Right atrium auricular region (tissue), 2 donors: ENCODE results near the gene CTAGE4. TPM values are rescaled to one million over a fixed set of nuclear protein-coding genes. Genes with fewer than 3 reads are reported as not detected.
"Not testable (repeated sequence)": the region's sequence is repeated elsewhere in the genome, so short reads cannot be mapped to it uniquely, and the experiment has no call there.

Experiments
- DNase-seq: peaks from one replicate; pipeline ENCODE4 v3.0.0-alpha.2; 2019; ENCODE audit warnings: low spot score
- H3K27ac ChIP-seq, 2 donors: fragments of 200-600 bp; sonication (generic); 1 replicate in 1 of 2; 2 replicates in 1 of 2; pipeline ENCODE4 v1.5.1; 2016 to 2019
- H3K27me3 ChIP-seq, 2 donors: fragments of 200-600 bp; sonication (generic); one replicate each; pipeline versions ENCODE4 v1.5.1 to v1.6.0; 2017 to 2019
- H3K36me3 ChIP-seq: fragments of 200-600 bp; sonication (generic); one replicate; pipeline ENCODE4 v1.5.1; 2016
- H3K4me1 ChIP-seq, 2 donors: fragments of 200-600 bp; sonication (generic); one replicate each; pipeline versions ENCODE4 v1.5.1 to v1.6.0; 2017 to 2019
- H3K4me3 ChIP-seq, 2 donors: fragments of 200-600 bp; sonication (generic); 1 replicate in 1 of 2; 2 replicates in 1 of 2; pipeline ENCODE4 v1.5.1; 2017 to 2019; ENCODE audit warnings: mild to moderate bottlenecking in 1 of 2, moderate library complexity in 1 of 2
- H3K9me3 ChIP-seq, 2 donors: fragments of 200-600 bp; sonication (generic); one replicate each; pipeline ENCODE4 v1.5.1; 2019
- CTCF ChIP-seq, 2 donors: fragments of 200-600 bp; sonication (generic); IDR thresholded peaks; one replicate each; pipeline ENCODE4 v1.5.1; 2019; ENCODE audit warnings: antibody characterized with exemption in 2 of 2
- total RNA-seq, 2 donors: library from RNA; depleted of rRNA; stranded (reverse); fragments of >200 nt; gene quantifications; one replicate each; pipeline ENCODE4 v1.1.0, GENCODE V29; 2016

The CTAGE4 gene
- total RNA-seq, 2 donors from 2014 or later, result 0.59 to 0.90 TPM

DNA sequence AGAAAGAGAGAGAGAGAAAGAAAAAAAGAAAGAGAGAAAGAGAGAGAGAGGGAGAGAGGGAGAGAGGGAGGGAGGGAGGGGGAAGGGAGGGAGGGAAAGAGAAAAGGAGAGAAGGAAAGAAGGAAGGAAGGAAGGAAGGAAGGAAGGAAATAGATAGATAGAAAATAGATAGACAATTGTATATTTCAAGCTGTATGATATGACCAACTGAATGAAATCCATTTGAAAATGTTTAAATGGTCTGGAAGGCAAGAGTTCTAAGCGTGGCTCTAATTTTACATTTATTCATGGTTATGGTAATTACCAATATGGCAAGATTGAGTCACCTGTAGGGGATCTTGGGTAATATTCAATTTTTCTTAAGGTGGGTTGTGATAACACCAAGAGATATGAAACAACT is 24.4 kb upstream of the CTAGE4 start:
- H3K4me1 ChIP-seq, result no peaks in the 10 kb centered on the region
- no peaks in the 10 kb centered on the region for H3K36me3 ChIP-seq
- H3K27ac ChIP-seq, result no peak overlapping the region
- no peak overlapping the region for H3K4me3 ChIP-seq
- no peaks in the 10 kb centered on the region for H3K27me3 ChIP-seq
- TF ChIP-seq CTCF (IDR thresholded peaks at IDR 0.05), result no peak
- no peak for DNase-seq
- H3K9me3 ChIP-seq, result no peaks in the 10 kb centered on the region

DNA sequence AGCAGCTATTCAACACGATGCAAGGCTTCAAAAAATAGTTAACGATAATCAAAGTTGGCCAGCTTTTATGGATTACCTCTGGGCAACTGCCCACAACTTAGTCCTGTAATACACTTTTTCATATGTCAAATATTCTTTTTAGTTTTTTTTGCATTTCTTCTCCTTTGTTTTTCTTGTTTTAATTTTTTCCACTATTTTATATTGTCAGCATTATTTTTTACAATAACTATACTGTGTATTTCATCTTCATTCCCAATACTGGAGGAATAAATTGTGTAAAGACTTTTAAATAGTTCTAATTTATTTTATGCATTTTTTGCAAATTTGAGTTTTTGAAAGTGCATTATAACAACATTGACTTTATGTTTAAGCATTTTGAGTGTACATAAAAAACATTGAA is 18.5 kb upstream of the CTAGE4 start:
- Histone ChIP-seq H3K4me1 (no peaks in the 10 kb centered on the region), H3K4me3 (no peak overlapping the region), H3K27me3 (no peaks in the 10 kb centered on the region), H3K27ac (no peak overlapping the region), H3K36me3 (no peaks in the 10 kb centered on the region), H3K9me3 (no peaks in the 10 kb centered on the region)
- no peak for DNase-seq
- no peak for TF ChIP-seq CTCF (IDR thresholded peaks at IDR 0.05)

GRCh38 chr7:144171594-144172350 is 11.5 kb upstream of the CTAGE4 start:
- H3K36me3 ChIP-seq, DNase-seq, H3K27me3 ChIP-seq, H3K4me3 ChIP-seq, H3K9me3 ChIP-seq, H3K27ac ChIP-seq, H3K4me1 ChIP-seq: not testable (repeated sequence)

DNA sequence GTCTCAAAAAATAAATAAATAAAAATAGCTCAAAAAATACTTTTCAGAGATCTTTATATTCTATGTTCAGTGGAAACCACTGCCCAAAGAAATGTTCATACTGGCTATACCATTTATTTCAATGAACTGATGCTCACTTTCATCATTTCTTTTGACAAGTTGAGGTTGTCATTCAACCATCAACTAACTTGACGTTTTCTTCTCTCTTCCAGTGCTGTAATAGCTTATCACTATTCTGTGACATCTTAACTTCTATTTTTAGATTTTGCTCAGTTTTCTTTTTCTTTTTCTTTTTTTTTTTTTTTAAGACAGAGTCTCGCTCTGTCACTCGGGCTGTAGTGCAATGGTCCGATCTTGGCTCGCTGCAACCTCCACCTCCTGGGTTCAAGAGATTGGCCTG is 8.7 kb upstream of the CTAGE4 start:
- Histone ChIP-seq H3K9me3 (no peaks in the 10 kb centered on the region), H3K36me3 (no peaks in the 10 kb centered on the region), H3K4me1 (no peaks in the 10 kb centered on the region), H3K27ac (no peak overlapping the region), H3K27me3 (no peaks in the 10 kb centered on the region), H3K4me3 (no peak overlapping the region)
- TF ChIP-seq CTCF (IDR thresholded peaks at IDR 0.05), result no peak
- DNase-seq, result no peak

- not testable (repeated sequence) for DNase-seq, H3K36me3 ChIP-seq, H3K27me3 ChIP-seq, H3K9me3 ChIP-seq, H3K27ac ChIP-seq, H3K4me1 ChIP-seq, H3K4me3 ChIP-seq
- peak in 1 of 2 donors; percentile 55 for TF ChIP-seq CTCF (IDR thresholded peaks at IDR 0.05)
Observed at GRCh38 chr7:144178380-144179164, 4.7 kb upstream of the CTAGE4 start.

DNA sequence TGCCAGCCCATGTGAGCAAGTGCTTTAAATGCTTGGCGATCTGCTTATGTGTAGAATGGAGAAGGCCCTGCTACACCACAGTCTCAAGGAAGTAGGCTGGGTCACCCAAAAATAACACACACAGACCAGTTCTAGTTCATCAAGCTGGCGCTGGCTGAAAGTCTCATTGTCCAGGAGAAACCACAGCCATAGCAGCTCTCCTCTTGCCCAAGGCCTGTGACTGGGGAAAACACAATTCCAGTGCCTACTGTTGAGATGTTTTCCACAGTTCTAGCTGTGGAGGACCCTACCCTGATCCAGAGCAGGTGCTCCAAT is 4.1 kb upstream of the CTAGE4 start:
- H3K27ac ChIP-seq, H3K27me3 ChIP-seq: not testable (repeated sequence)

DNA sequence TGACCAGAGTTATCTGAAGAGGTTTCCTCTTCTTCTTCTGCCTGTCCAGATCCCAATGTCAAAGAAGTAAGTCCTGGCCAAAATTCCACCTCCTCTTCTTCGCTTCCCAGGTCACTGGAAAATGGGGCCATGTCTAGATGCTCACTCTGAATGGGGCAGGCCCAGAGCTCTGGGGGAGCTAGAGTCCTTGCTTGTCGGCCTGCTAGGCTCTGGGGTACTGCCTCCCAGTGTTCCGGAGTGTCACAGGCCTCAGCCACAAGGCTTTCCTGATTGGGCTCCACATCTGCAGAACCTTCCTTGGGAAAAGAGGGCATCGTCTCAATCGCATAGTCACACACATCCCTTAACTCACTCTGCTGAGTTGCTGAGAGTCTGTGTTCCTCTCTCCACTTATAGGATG is 4.6 kb downstream of the CTAGE4 start:
- H3K27ac ChIP-seq, DNase-seq, H3K9me3 ChIP-seq, H3K27me3 ChIP-seq, H3K4me1 ChIP-seq, H3K36me3 ChIP-seq, H3K4me3 ChIP-seq: not testable (repeated sequence)

More for the DNA sequence above, 4.1 kb upstream of the CTAGE4 start:
- DNase-seq, H3K9me3 ChIP-seq, H3K4me1 ChIP-seq, H3K36me3 ChIP-seq, H3K4me3 ChIP-seq: not testable (repeated sequence)

DNA sequence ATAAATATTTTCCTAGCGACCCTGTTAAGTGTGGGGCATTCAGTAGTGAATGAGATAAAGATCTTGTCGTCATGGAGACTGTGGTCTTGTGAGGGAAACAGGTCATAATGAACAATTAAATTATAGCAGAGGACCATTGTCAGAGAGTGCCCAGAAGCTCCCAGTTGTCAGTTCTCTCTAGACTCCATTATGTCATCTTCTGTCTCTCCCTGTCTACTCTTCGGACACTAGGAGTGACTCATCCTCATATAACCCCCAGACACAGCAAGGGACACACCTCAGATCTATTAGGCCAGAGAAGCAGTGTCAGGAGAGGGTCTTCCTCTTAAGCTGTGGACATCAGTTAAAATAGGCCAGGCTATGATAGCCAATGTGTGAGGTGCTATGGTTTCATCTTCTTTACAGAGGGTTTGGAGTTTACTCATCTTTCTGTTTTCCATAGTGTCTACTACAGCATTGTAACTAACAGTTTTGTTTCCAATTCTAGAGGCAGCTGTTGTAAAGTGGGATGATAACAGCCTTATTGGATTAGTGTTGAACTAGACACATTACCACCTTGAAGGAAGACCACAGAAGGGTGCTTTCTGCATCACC is 5.4 kb downstream of the CTAGE4 start:
- DNase-seq, result not testable (repeated sequence)

GRCh38 chr7:144193782-144194181 is 10.5 kb downstream of the CTAGE4 start:
- H3K27me3 ChIP-seq, H3K4me1 ChIP-seq, H3K4me3 ChIP-seq, H3K36me3 ChIP-seq, H3K9me3 ChIP-seq, H3K27ac ChIP-seq, DNase-seq: not testable (repeated sequence)

More for the DNA sequence above, 5.4 kb downstream of the CTAGE4 start:
- not testable (repeated sequence) for H3K27me3 ChIP-seq, H3K9me3 ChIP-seq, H3K36me3 ChIP-seq, H3K4me3 ChIP-seq, H3K27ac ChIP-seq, H3K4me1 ChIP-seq

DNA sequence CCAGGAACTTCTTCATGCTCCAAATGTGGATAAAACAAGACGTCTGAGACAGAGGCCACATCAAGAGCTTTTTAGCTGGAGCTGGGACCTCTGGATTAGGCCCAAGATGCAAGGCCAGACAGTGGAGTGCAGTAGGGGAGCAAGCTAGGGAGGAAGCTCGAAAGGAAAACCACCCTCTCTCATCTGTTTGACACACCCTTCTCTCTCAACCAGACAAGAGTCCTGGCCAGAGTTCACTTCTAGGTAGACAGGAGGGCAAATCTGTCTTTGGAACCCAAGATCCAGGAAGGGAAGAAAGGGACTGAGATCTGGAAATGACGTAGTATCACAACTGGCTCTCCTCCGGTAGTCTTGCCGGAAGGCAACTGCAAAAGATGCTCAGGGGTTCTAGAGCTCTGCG is 11.2 kb downstream of the CTAGE4 start:
- not testable (repeated sequence) for H3K27me3 ChIP-seq, H3K4me1 ChIP-seq, H3K4me3 ChIP-seq, DNase-seq, H3K27ac ChIP-seq, H3K9me3 ChIP-seq, H3K36me3 ChIP-seq
